Type B pancreatic cell (in vitro differentiated cells): Measurements from ENCODE around the gene SLC2A13. TPM values are rescaled to one million over a fixed set of nuclear protein-coding genes. Genes with fewer than 3 reads are reported as not detected.

Experiments used
- DNase-seq: peaks from one replicate; pipeline ENCODE4 v3.0.0; 2021; ENCODE audit warnings: mixed read lengths; ENCODE audit not compliant: unreplicated experiment; ENCODE audit errors: extremely low spot score
- H3K27ac Mint-ChIP-seq: 2 replicates; pipeline ENCODE4 v1.8.0; 2021; ENCODE audit warnings: mild to moderate bottlenecking, mixed read lengths
- H3K27me3 Mint-ChIP-seq: 2 replicates; pipeline ENCODE4 v1.8.0; 2021; ENCODE audit warnings: mixed read lengths
- H3K36me3 Mint-ChIP-seq: 2 replicates; pipeline ENCODE4 v1.8.0; 2021; ENCODE audit warnings: mixed read lengths
- H3K4me1 Mint-ChIP-seq: one replicate; pipeline ENCODE4 v1.8.0; 2021; ENCODE audit warnings: mixed read lengths; ENCODE audit not compliant: unreplicated experiment
- H3K4me3 Mint-ChIP-seq: 2 replicates; pipeline ENCODE4 v1.8.0; 2021; ENCODE audit warnings: mild to moderate bottlenecking, mixed read lengths
- H3K9me3 Mint-ChIP-seq: 2 replicates; pipeline ENCODE4 v1.8.0; 2021; ENCODE audit warnings: mixed read lengths
- CTCF ChIP-seq: fragments of 200-600 bp; sonication (generic); conservative IDR thresholded peaks from 2 replicates; pipeline ENCODE4 v1.5.0; 2021; ENCODE audit warnings: antibody characterized with exemption, mild to moderate bottlenecking
- total RNA-seq: library from RNA; stranded (reverse); gene quantifications from 2 replicates; pipeline ENCODE4 v1.2.1, GENCODE V29; 2021; ENCODE audit warnings: low replicate concordance

Gene SLC2A13
- total RNA-seq, 1 donor from 2014 or later: 7.1 TPM

- Mint-ChIP-seq H3K9me3 (no peaks in the 10 kb centered on the region), H3K27me3 (no peaks in the 10 kb centered on the region), H3K4me3 (no peak overlapping the region), H3K27ac (no peak overlapping the region), H3K36me3 (no peaks in the 10 kb centered on the region), H3K4me1 (no peaks in the 10 kb centered on the region)
- no peak for TF ChIP-seq CTCF
- no peak for DNase-seq
Measured at GRCh38 chr12:40063414-40063813, 42.5 kb downstream of the SLC2A13 start.

- DNase-seq: no peak
- Mint-ChIP-seq H3K4me3 (no peak overlapping the region), H3K9me3 (no peaks in the 10 kb centered on the region), H3K27me3 (no peaks in the 10 kb centered on the region), H3K4me1 (peaks cover 3% of the 10 kb centered on the region), H3K27ac (no peak overlapping the region), H3K36me3 (no peaks in the 10 kb centered on the region)
- TF ChIP-seq CTCF: no peak
Measured at GRCh38 chr12:40058721-40059190, 47.1 kb downstream of the SLC2A13 start.

GRCh38 chr12:40056373-40056772 lies 49.5 kb downstream of the SLC2A13 start:
- Mint-ChIP-seq H3K4me3 (no peak overlapping the region), H3K9me3 (no peaks in the 10 kb centered on the region), H3K27me3 (no peaks in the 10 kb centered on the region), H3K27ac (no peak overlapping the region), H3K4me1 (peaks cover 3% of the 10 kb centered on the region), H3K36me3 (no peaks in the 10 kb centered on the region)
- no peak for TF ChIP-seq CTCF
- DNase-seq: no peak

GRCh38 chr12:40055776-40056175 lies 50.1 kb downstream of the SLC2A13 start:
- Mint-ChIP-seq H3K9me3 (no peaks in the 10 kb centered on the region), H3K4me3 (no peak overlapping the region), H3K27ac (no peak overlapping the region), H3K27me3 (no peaks in the 10 kb centered on the region), H3K4me1 (peaks cover 3% of the 10 kb centered on the region), H3K36me3 (no peaks in the 10 kb centered on the region)
- no peak for TF ChIP-seq CTCF
- no peak for DNase-seq

GRCh38 chr12:40055228-40055579 lies 50.7 kb downstream of the SLC2A13 start:
- no peak for TF ChIP-seq CTCF

More at GRCh38 chr12:40055228-40055579, 50.7 kb downstream of the SLC2A13 start:
- DNase-seq: no peak
- Mint-ChIP-seq H3K27ac (no peak overlapping the region), H3K27me3 (no peaks in the 10 kb centered on the region), H3K4me1 (peaks cover 3% of the 10 kb centered on the region), H3K36me3 (no peaks in the 10 kb centered on the region), H3K4me3 (no peak overlapping the region), H3K9me3 (no peaks in the 10 kb centered on the region)
